HFF-Myc (cell line): Measurements from ENCODE around the gene UBE4B.

Source experiments
- DNase-seq: peaks from one replicate; pipeline ENCODE4 v3.0.0-alpha.2; 2011; ENCODE audit warnings: low read depth; ENCODE audit errors: extremely low read depth
- H3K4me3 ChIP-seq: replicated peaks from 2 replicates; pipeline ENCODE4 v1.5.1; 2011; ENCODE audit warnings: low read depth, mild to moderate bottlenecking, control low read depth, low read length
- CTCF ChIP-seq: IDR thresholded peaks from 2 replicates; pipeline ENCODE4 v1.5.1; 2012; ENCODE audit warnings: mild to moderate bottlenecking, low read depth, low read length, control low read depth; ENCODE audit errors: missing control alignments

Gene UBE4B

GRCh38 chr1:10128101-10128765, 95.5 kb downstream of the UBE4B start:
- H3K4me3 ChIP-seq = no peak overlapping the region
- no peak for TF ChIP-seq CTCF
- no peak for DNase-seq

GRCh38 chr1:10132316-10132715, 99.6 kb downstream of the UBE4B start:
- no peak for DNase-seq
- no peak for TF ChIP-seq CTCF

GRCh38 chr1:10132852-10133251, 100.1 kb downstream of the UBE4B start:
- no peak for TF ChIP-seq CTCF

More at GRCh38 chr1:10132316-10132715, 99.6 kb downstream of the UBE4B start:
- H3K4me3 ChIP-seq = no peak overlapping the region

GRCh38 chr1:10140981-10141380, 108.2 kb downstream of the UBE4B start:
- no peak for TF ChIP-seq CTCF
- no peak for DNase-seq
- H3K4me3 ChIP-seq = no peak overlapping the region

More at GRCh38 chr1:10132852-10133251, 100.1 kb downstream of the UBE4B start:
- H3K4me3 ChIP-seq = no peak overlapping the region
- DNase-seq = no peak

- no peak for DNase-seq
- no peak overlapping the region for H3K4me3 ChIP-seq
- no peak for TF ChIP-seq CTCF
Measured at GRCh38 chr1:10143961-10144485, 111.3 kb downstream of the UBE4B start.

GRCh38 chr1:10146391-10146790, 113.6 kb downstream of the UBE4B start:
- H3K4me3 ChIP-seq = no peak overlapping the region
- no peak for DNase-seq
- TF ChIP-seq CTCF = no peak

GRCh38 chr1:10149231-10149630, 116.5 kb downstream of the UBE4B start:
- TF ChIP-seq CTCF = no peak
- no peak for DNase-seq
- no peak overlapping the region for H3K4me3 ChIP-seq
